DMS114 treated with DMSO at 0.1 percent for 48 hours (cell line): ENCODE results near the gene IL1RAPL2.
"Not testable (repeated sequence)": the region's sequence is repeated elsewhere in the genome, so short reads cannot be mapped to it uniquely, and the experiment has no call there.

Experiments used
- DNase-seq: peaks from one replicate; lab custom pipeline; 2025; ENCODE audit not compliant: unreplicated experiment; lab: John Stamatoyannopoulos, UW

IL1RAPL2 gene

GRCh38 chrX:105006103-105006502 lies 440.1 kb downstream of the IL1RAPL2 start:
- DNase-seq = no peak

GRCh38 chrX:105006996-105007395 lies 441.0 kb downstream of the IL1RAPL2 start:
- no peak for DNase-seq

- DNase-seq = no peak
These were observed 447.7 kb downstream of the IL1RAPL2 start for GRCh38 chrX:105013719-105014118.

- DNase-seq = no peak
These were observed 451.6 kb downstream of the IL1RAPL2 start for GRCh38 chrX:105017641-105018040.

GRCh38 chrX:105018865-105019264 lies 452.9 kb downstream of the IL1RAPL2 start:
- DNase-seq = no peak

GRCh38 chrX:105028962-105029361 lies 463.0 kb downstream of the IL1RAPL2 start:
- not testable (repeated sequence) for DNase-seq

GRCh38 chrX:105038672-105039328 lies 472.8 kb downstream of the IL1RAPL2 start:
- DNase-seq = no peak

GRCh38 chrX:105050921-105051320 lies 484.9 kb downstream of the IL1RAPL2 start:
- no peak for DNase-seq

GRCh38 chrX:105051364-105051763 lies 485.4 kb downstream of the IL1RAPL2 start:
- no peak for DNase-seq

GRCh38 chrX:105052926-105053325 lies 486.9 kb downstream of the IL1RAPL2 start:
- DNase-seq = no peak

- DNase-seq = no peak
These were observed 497.7 kb downstream of the IL1RAPL2 start for GRCh38 chrX:105063743-105064142.

GRCh38 chrX:105098201-105098600 lies 532.2 kb downstream of the IL1RAPL2 start:
- no peak for DNase-seq

GRCh38 chrX:105098812-105099211 lies 532.8 kb downstream of the IL1RAPL2 start:
- DNase-seq = no peak

GRCh38 chrX:105101378-105101777 lies 535.4 kb downstream of the IL1RAPL2 start:
- no peak for DNase-seq

GRCh38 chrX:105109936-105110335 lies 543.9 kb downstream of the IL1RAPL2 start:
- no peak for DNase-seq

GRCh38 chrX:105114554-105115130 lies 548.6 kb downstream of the IL1RAPL2 start:
- DNase-seq = no peak

GRCh38 chrX:105115596-105116320 lies 549.8 kb downstream of the IL1RAPL2 start:
- not testable (repeated sequence) for DNase-seq

- DNase-seq = no peak
These were observed 550.5 kb downstream of the IL1RAPL2 start for GRCh38 chrX:105116486-105116885.

- no peak for DNase-seq
These were observed 551.6 kb downstream of the IL1RAPL2 start for GRCh38 chrX:105117621-105118020.

GRCh38 chrX:105120463-105120862 lies 554.5 kb downstream of the IL1RAPL2 start:
- DNase-seq = no peak

GRCh38 chrX:105121186-105121585 lies 555.2 kb downstream of the IL1RAPL2 start:
- DNase-seq = no peak

GRCh38 chrX:105126201-105126600 lies 560.2 kb downstream of the IL1RAPL2 start:
- DNase-seq = no peak
